ENCODE results near the gene PTRH2.

GRCh38 chr17:59712862-59713261 lies 5.6 kb upstream of the PTRH2 start:
- TF ChIP-seq CTCF (IDR thresholded peaks at IDR 0.05) (no peak), POLR2A (IDR thresholded peaks at IDR 0.05) (no peak)
